NB4 (cell line): ENCODE data around the gene TMEM14A.
"Not testable (repeated sequence)": the region's sequence is repeated elsewhere in the genome, so short reads cannot be mapped to it uniquely, and the experiment has no call there.

Source experiments
- CTCF ChIP-seq: IDR thresholded peaks from one replicate; pipeline ENCODE4 v1.5.1; 2012; ENCODE audit warnings: low read depth, low read length
- POLR2A ChIP-seq: IDR thresholded peaks from 2 replicates; pipeline ENCODE4 v1.6.1; 2011; ENCODE audit warnings: mild to moderate bottlenecking; ENCODE audit not compliant: insufficient read length; ENCODE audit errors: extremely low read depth

GRCh38 chr6:52655941-52656340 lies 15.0 kb upstream of the TMEM14A start:
- TF ChIP-seq CTCF, POLR2A: not testable (repeated sequence)
